HepG2 (cell line): ENCODE data around the gene RBBP8NL. TPM values are rescaled to one million over a fixed set of nuclear protein-coding genes. Genes with fewer than 3 reads are reported as not detected.
A peak's percentile ranks its signal among the peaks of the same experiment; 100 is the strongest.

Experiments
- ATAC-seq: fragments of 200-7000 bp; cut with Tn5 transposase; 3 replicates; pipeline ENCODE4 v1.9.1; 2020; ENCODE audit warnings: mild to moderate bottlenecking, moderate library complexity
- BruUV-seq: library from RNA; stranded (reverse); fragments of 400-500 nt; replicated peaks from 2 replicates; lab custom pipeline; 2021; lab: Mats Ljungman, UMichigan
- CTCF ChIA-PET: fragments of 300-600 bp; formaldehyde crosslinking; extraction: SDS; loops from one replicate; lab custom pipeline; 2021; ENCODE audit warnings: low total read pairs, inconsistent platforms, low intra/inter-chr PET ratio; lab: Yijun Ruan, JAX
- POLR2A ChIA-PET: fragments of 350-600 bp; sonication (Branson Sonifier 250); formaldehyde crosslinking; loops from one replicate; lab custom pipeline; 2020; ENCODE audit warnings: antibody characterized with exemption, inconsistent platforms; lab: Yijun Ruan, JAX
- DNase-seq: peaks from one replicate; pipeline ENCODE4 v3.0.0-alpha.2; 2015; ENCODE audit warnings: low spot score
- FAIRE-seq: peaks from 3 replicates; lab custom pipeline; 2011; peaks lifted over from hg19 to GRCh38; lab: Jason Lieb, UNC
- H2AFZ ChIP-seq: one replicate; pipeline ENCODE4 v1.6.1; 2011; ENCODE audit warnings: low read length, inconsistent platforms
- H3K27ac ChIP-seq: fragments of 300-600 bp; 3 replicates; pipeline ENCODE4 v1.8.0; 2011; ENCODE audit warnings: mixed run types, mild to moderate bottlenecking, mixed read lengths, low read length, inconsistent platforms; ENCODE audit not compliant: insufficient read depth; ENCODE audit errors: extremely low read length
- H3K27me3 ChIP-seq, 2 experiments: fragments of 200-600 bp in 1 of 2; 2 replicates in 1 of 2; 3 replicates in 1 of 2; pipeline versions ENCODE4 v1.6.0 to v1.8.0; 2011; ENCODE audit warnings: low read length in 2 of 2, mild to moderate bottlenecking in 2 of 2, moderate library complexity in 2 of 2, inconsistent platforms in 1 of 2; ENCODE audit not compliant: insufficient read depth in 2 of 2, control insufficient read depth in 1 of 2
- H3K36me3 ChIP-seq, 2 experiments: fragments of 200-600 bp in 1 of 2; replicated peaks in 1 of 2; 2 replicates in 1 of 2; 3 replicates in 1 of 2; pipeline versions ENCODE4 v1.5.1 to v1.8.0; 2011; ENCODE audit warnings: low read length in 2 of 2, inconsistent platforms in 1 of 2; ENCODE audit not compliant: insufficient read depth in 2 of 2, control insufficient read depth in 1 of 2
- H3K4me1 ChIP-seq: 2 replicates; pipeline ENCODE4 v1.5.1; 2012; ENCODE audit warnings: low read length, inconsistent platforms; ENCODE audit not compliant: insufficient read depth
- H3K4me2 ChIP-seq: 2 replicates; pipeline ENCODE4 v1.6.0; 2011; ENCODE audit warnings: low read depth, low read length, inconsistent platforms
- H3K4me3 ChIP-seq, 3 experiments: fragments of 200-600 bp in 1 of 3; sonication (generic), shearing (Covaris generic) in 1 of 3; replicated peaks in 1 of 3; 2 replicates each; pipeline ENCODE4 v1.5.1; 2011 to 2016; ENCODE audit warnings: low read length in 3 of 3, inconsistent platforms in 2 of 3, low read depth in 2 of 3, mild to moderate bottlenecking in 2 of 3, control low read depth in 1 of 3, mixed read lengths in 1 of 3; ENCODE audit not compliant: insufficient read depth in 1 of 3
- H3K79me2 ChIP-seq: one replicate; pipeline ENCODE4 v1.6.1; 2011; ENCODE audit warnings: low read length, inconsistent platforms; ENCODE audit not compliant: insufficient read depth
- H3K9ac ChIP-seq: 2 replicates; pipeline ENCODE4 v1.6.0; 2011; ENCODE audit warnings: mild to moderate bottlenecking, low read depth, low read length, inconsistent platforms; ENCODE audit not compliant: insufficient read depth
- H3K9me3 ChIP-seq: 2 replicates; pipeline ENCODE4 v1.5.1; 2012; ENCODE audit warnings: mild to moderate bottlenecking, low read length
- H4K20me1 ChIP-seq: 2 replicates; pipeline ENCODE4 v1.6.0; 2011; ENCODE audit warnings: inconsistent platforms, mild to moderate bottlenecking, low read length, moderate library complexity; ENCODE audit not compliant: insufficient read depth
- AGO2 ChIP-seq: fragments of 200-400 bp; formaldehyde crosslinking; optimal IDR thresholded peaks from 2 replicates; pipeline ENCODE3; 2017; ENCODE audit warnings: mild to moderate bottlenecking, low read depth, low read length, moderate library complexity
- AHDC1 ChIP-seq: sonication (generic); formaldehyde crosslinking; IDR thresholded peaks from 2 replicates; pipeline ENCODE4 v1.5.1; 2020; ENCODE audit warnings: mild to moderate bottlenecking, missing genetic modification reagents, borderline replicate concordance
- FLYWCH1 ChIP-seq: sonication (generic); formaldehyde crosslinking; IDR thresholded peaks from 2 replicates; pipeline ENCODE4 v1.8.1; 2023; ENCODE audit warnings: mild to moderate bottlenecking, missing genetic modification reagents
- TOE1 ChIP-seq: sonication (generic); formaldehyde crosslinking; IDR thresholded peaks from 2 replicates; pipeline ENCODE4 v1.4.0; 2020; ENCODE audit warnings: mild to moderate bottlenecking, missing genetic modification reagents
- ZNF326 ChIP-seq: sonication (generic); formaldehyde crosslinking; IDR thresholded peaks from 2 replicates; pipeline ENCODE4 v1.4.0; 2020; ENCODE audit warnings: missing genetic modification reagents, borderline replicate concordance
- WGBS: methylation state at CpG from one replicate; pipeline ENCODE4 v1.1.6; 2017; ENCODE audit warnings: low lambda C conversion rate; 5-methylcytosine and 5-hydroxymethylcytosine counted together
- in situ Hi-C: cut with HindIII; loops from 2 replicates; pipeline ENCODE4 v1.10.0; 2017; ENCODE audit warnings: low pct_unique_long_range_greater_than_20kb; ENCODE audit not compliant: extremely low pct_ligation_motif_present
- intact Hi-C: fragments of 100-400 bp; cut with micrococcal nuclease; formaldehyde crosslinking; loops from one replicate; pipeline ENCODE4 v1.10.0; 2022; ENCODE audit not compliant: unreplicated experiment
- polyA plus RNA-seq, 8 experiments: library from polyadenylated mRNA; depleted of rRNA in 3 of 8; stranded (reverse) in 7 of 8; unstranded in 1 of 8; fragments of >200 nt; fragmentation: Illumina TruSeq in 4 of 8; extraction: Trizol in 4 of 8; gene quantifications; 2 replicates each; pipeline versions ENCODE4 v1.2.1 to v1.2.3, GENCODE V29; 2011 to 2016; ENCODE audit warnings: low read depth in 4 of 8, missing spikeins in 1 of 8, mixed read lengths in 1 of 8; ENCODE audit not compliant: insufficient read depth in 1 of 8
- total RNA-seq, 5 experiments: library from RNA; depleted of rRNA; stranded (reverse); fragments of >200 nt; fragmentation: Illumina TruSeq; extraction: Trizol; gene quantifications; 2 replicates each; pipeline ENCODE4 v1.2.3, GENCODE V29; 2016; ENCODE audit warnings: low read depth in 1 of 5

RBBP8NL gene
- total and polyA plus RNA-seq, 2 of the 13 experiments (the other 11 are each of a cell fraction or from before 2014, with no cell fraction given), result 0.69 to 0.86 TPM

- no peak overlapping the region for H2AFZ ChIP-seq
- H3K79me2 ChIP-seq, result peaks cover 2% of the 10 kb centered on the region
- in situ Hi-C loops (no loop called here), intact Hi-C loops (no loop called here)
- DNase-seq (no peak), ATAC-seq (no peak), FAIRE-seq (no peak)
- BruUV-seq, result no TSS peak
- ChIA-PET CTCF (no interaction called here), POLR2A (interaction anchor here (0.9 to 2.6 kb wide), 3 partner anchors 9 to 14 kb away, joined by 3 to 9 read pairs (median 3); partner anchors contain the start of gene RPS21)
- no peak for TF ChIP-seq FLYWCH1 (CRISPR knock-in tag)
- no peak for TF ChIP-seq ZNF326
- TF ChIP-seq AGO2, result peak; percentile 28
- no peak for TF ChIP-seq TOE1 (CRISPR knock-in tag)
- TF ChIP-seq AHDC1 (CRISPR knock-in tag), result no peak
- no peaks in the 10 kb centered on the region for H3K9me3 ChIP-seq
- no peak overlapping the region for H3K27ac ChIP-seq
- no peak overlapping the region for H3K9ac ChIP-seq
- no peaks in the 10 kb centered on the region for H3K27me3 ChIP-seq
- no peak overlapping the region for H3K4me2 ChIP-seq
- H3K36me3 ChIP-seq, result peaks cover 2 to 19% of the 10 kb centered on the region in 2 experiments; a peak in 3 of 5 replicates
- 89% methylated on average over 7 of the region's 7 CpGs for WGBS
- no peak overlapping the region for H3K4me3 ChIP-seq
- H3K4me1 ChIP-seq, result peaks cover 13% of the 10 kb centered on the region
- no peaks in the 10 kb centered on the region; the same call in 1 of the 2 replicates for H4K20me1 ChIP-seq
Measured at GRCh38 chr20:62400021-62400420, 27.3 kb downstream of the RBBP8NL start.
